DOHH2 (cell line): ENCODE results near the gene ABCG1.

Source experiments
- H3F3A ChIP-seq: fragments of 200-600 bp; sonication (generic), shearing (Covaris generic); 2 replicates; pipeline ENCODE4 v1.6.0; 2016; ENCODE audit warnings: antibody characterized with exemption, mild to moderate bottlenecking; ENCODE audit not compliant: control insufficient read depth, insufficient read depth
- H3K27ac ChIP-seq: fragments of 200-600 bp; sonication (generic); 2 replicates; pipeline ENCODE4 v1.5.1; 2014; ENCODE audit warnings: low read depth, mild to moderate bottlenecking, low read length, moderate library complexity
- H3K27me3 ChIP-seq: fragments of 200-600 bp; sonication (generic); 2 replicates; pipeline ENCODE4 v1.6.1; 2014; ENCODE audit warnings: mild to moderate bottlenecking, low read length, mixed read lengths; ENCODE audit not compliant: control insufficient read depth
- H3K36me3 ChIP-seq: fragments of 200-600 bp; sonication (generic); 2 replicates; pipeline ENCODE4 v1.6.1; 2014; ENCODE audit warnings: mild to moderate bottlenecking, low read length, moderate library complexity, mixed read lengths; ENCODE audit not compliant: control insufficient read depth
- H3K4me1 ChIP-seq: fragments of 200-600 bp; sonication (generic); 2 replicates; pipeline ENCODE4 v1.6.1; 2014; ENCODE audit warnings: mild to moderate bottlenecking, low read length, mixed read lengths; ENCODE audit not compliant: control insufficient read depth
- H3K4me2 ChIP-seq: fragments of 200-600 bp; sonication (generic); 2 replicates; pipeline ENCODE4 v1.6.0; 2014; ENCODE audit warnings: mild to moderate bottlenecking, low read length, moderate library complexity
- H3K4me3 ChIP-seq: fragments of 200-600 bp; sonication (generic); 2 replicates; pipeline ENCODE4 v1.5.1; 2014; ENCODE audit warnings: mild to moderate bottlenecking, low read length, mixed read lengths
- H3K79me2 ChIP-seq: fragments of 200-600 bp; sonication (generic); 2 replicates; pipeline ENCODE4 v1.6.1; 2014; ENCODE audit warnings: mild to moderate bottlenecking, low read length, mixed read lengths; ENCODE audit not compliant: control insufficient read depth
- H3K9me2 ChIP-seq: fragments of 200-600 bp; sonication (generic); replicated peaks from 2 replicates; pipeline ENCODE4 v1.6.1; 2014; ENCODE audit warnings: mild to moderate bottlenecking, low read length, mixed read lengths; ENCODE audit not compliant: control insufficient read depth
- H3K9me3 ChIP-seq: fragments of 200-600 bp; sonication (generic); 2 replicates; pipeline ENCODE4 v1.6.1; 2014; ENCODE audit warnings: antibody characterized with exemption, low read length, mixed read lengths; ENCODE audit not compliant: control insufficient read depth, insufficient read depth
- H4K20me1 ChIP-seq: fragments of 200-600 bp; sonication (generic); 2 replicates; pipeline ENCODE4 v1.6.0; 2014; ENCODE audit warnings: low read depth, mild to moderate bottlenecking, antibody characterized with exemption, low read length, moderate library complexity; ENCODE audit not compliant: control insufficient read depth, insufficient read depth
- CTCF ChIP-seq: fragments of 200-600 bp; sonication (generic); IDR thresholded peaks from one replicate; pipeline ENCODE4 v1.5.1; 2014; ENCODE audit warnings: antibody characterized with exemption, mild to moderate bottlenecking, low read depth, low read length; ENCODE audit not compliant: poor library complexity, severe bottlenecking
- EZH2phosphoT487 ChIP-seq: fragments of 200-600 bp; sonication (generic); IDR thresholded peaks from 2 replicates; pipeline ENCODE4 v1.6.1; 2017; ENCODE audit warnings: borderline replicate concordance, mild to moderate bottlenecking, antibody characterized with exemption, low read length, moderate library complexity, mixed read lengths

Gene ABCG1

GRCh38 chr21:42312626-42313104 lies 93.7 kb downstream of the ABCG1 start:
- no peak for TF ChIP-seq CTCF
- no peak for TF ChIP-seq EZH2phosphoT487
- Histone ChIP-seq H3F3A (no peaks in the 10 kb centered on the region), H4K20me1 (no peaks in the 10 kb centered on the region), H3K4me1 (no peaks in the 10 kb centered on the region), H3K4me3 (no peak overlapping the region), H3K4me2 (no peak overlapping the region), H3K27me3 (peaks cover 10% of the 10 kb centered on the region), H3K27ac (no peak overlapping the region), H3K36me3 (no peaks in the 10 kb centered on the region), H3K9me2 (no peaks in the 10 kb centered on the region), H3K9me3 (no peaks in the 10 kb centered on the region), H3K79me2 (no peaks in the 10 kb centered on the region)

- no peaks in the 10 kb centered on the region for H3K79me2 ChIP-seq
Observed at GRCh38 chr21:42313501-42313969, 94.6 kb downstream of the ABCG1 start.

GRCh38 chr21:42314616-42315295 lies 95.8 kb downstream of the ABCG1 start:
- Histone ChIP-seq H4K20me1 (no peaks in the 10 kb centered on the region), H3K79me2 (no peaks in the 10 kb centered on the region), H3K36me3 (no peaks in the 10 kb centered on the region), H3K27me3 (peaks cover 7% of the 10 kb centered on the region), H3K9me2 (no peaks in the 10 kb centered on the region), H3K4me2 (no peak overlapping the region), H3K27ac (no peak overlapping the region), H3K9me3 (no peaks in the 10 kb centered on the region), H3K4me1 (peaks cover 10% of the 10 kb centered on the region), H3F3A (no peaks in the 10 kb centered on the region), H3K4me3 (no peak overlapping the region)
- TF ChIP-seq EZH2phosphoT487 = no peak
- no peak for TF ChIP-seq CTCF

More at GRCh38 chr21:42313501-42313969, 94.6 kb downstream of the ABCG1 start:
- Histone ChIP-seq H3K4me2 (no peak overlapping the region), H3K27ac (no peak overlapping the region), H3F3A (no peaks in the 10 kb centered on the region), H3K4me1 (no peaks in the 10 kb centered on the region), H3K9me2 (no peaks in the 10 kb centered on the region), H3K27me3 (peaks cover 7% of the 10 kb centered on the region), H3K36me3 (no peaks in the 10 kb centered on the region), H3K9me3 (no peaks in the 10 kb centered on the region), H3K4me3 (no peak overlapping the region), H4K20me1 (no peaks in the 10 kb centered on the region)
- no peak for TF ChIP-seq CTCF
